H4 (cell line): ENCODE data around the gene IFI27L2. TPM values are rescaled to one million over a fixed set of nuclear protein-coding genes. Genes with fewer than 3 reads are reported as not detected.

Experiments
- DNase-seq: peaks from one replicate; pipeline ENCODE4 v3.0.0-alpha.2; 2015; ENCODE audit warnings: low spot score
- total RNA-seq: library from RNA; depleted of rRNA; stranded (reverse); fragments of >200 nt; shearing (Covaris generic); gene quantifications from 2 replicates; pipeline ENCODE4 v1.2.3, GENCODE V29; 2014

IFI27L2 gene
- total RNA-seq, 1 experiment from 2014 or later = 122 TPM

GRCh38 chr14:94123296-94123695 lies 6.1 kb downstream of the IFI27L2 start:
- DNase-seq = no peak

GRCh38 chr14:94122438-94122837 lies 7.0 kb downstream of the IFI27L2 start:
- DNase-seq = no peak

- DNase-seq = no peak
Measured at GRCh38 chr14:94121485-94121884, 7.9 kb downstream of the IFI27L2 start.

- DNase-seq = no peak
Measured at GRCh38 chr14:94120667-94121340, 8.6 kb downstream of the IFI27L2 start.

GRCh38 chr14:94119071-94119470 lies 10.3 kb downstream of the IFI27L2 start:
- DNase-seq = no peak

- DNase-seq = no peak
Measured at GRCh38 chr14:94117856-94118255, 11.5 kb downstream of the IFI27L2 start.

- DNase-seq = no peak
Measured at GRCh38 chr14:94116701-94117100, 12.7 kb downstream of the IFI27L2 start.

- no peak for DNase-seq
Measured at GRCh38 chr14:94115631-94116030, 13.8 kb downstream of the IFI27L2 start.

GRCh38 chr14:94115058-94115591 lies 14.3 kb downstream of the IFI27L2 start:
- no peak for DNase-seq

- DNase-seq = no peak
Measured at GRCh38 chr14:94114589-94115057, 14.8 kb downstream of the IFI27L2 start.

GRCh38 chr14:94113908-94114588 lies 15.4 kb downstream of the IFI27L2 start:
- no peak for DNase-seq

- no peak for DNase-seq
Measured at GRCh38 chr14:94113490-94113889, 15.9 kb downstream of the IFI27L2 start.

GRCh38 chr14:94113073-94113472 lies 16.3 kb downstream of the IFI27L2 start:
- no peak for DNase-seq

GRCh38 chr14:94112513-94113063 lies 16.8 kb downstream of the IFI27L2 start:
- DNase-seq = no peak

- no peak for DNase-seq
Measured at GRCh38 chr14:94111276-94112095, 17.9 kb downstream of the IFI27L2 start.

- DNase-seq = peak; percentile 96
Measured at GRCh38 chr14:94110552-94111181, 18.7 kb downstream of the IFI27L2 start, which contains the start of gene IFI27. IFI27 (plus strand) TSS chr14:94110736.

- DNase-seq = no peak
Measured at GRCh38 chr14:94109915-94110250, 19.5 kb downstream of the IFI27L2 start.

GRCh38 chr14:94104731-94105130 lies 24.7 kb downstream of the IFI27L2 start:
- DNase-seq = no peak

GRCh38 chr14:94103554-94104150 lies 25.8 kb downstream of the IFI27L2 start:
- no peak for DNase-seq

GRCh38 chr14:94102768-94103482 lies 26.5 kb downstream of the IFI27L2 start:
- DNase-seq = no peak
